HCEC 1CT (cell line): ENCODE data around the gene EEFSEC.

Source experiments
- DNase-seq: peaks from one replicate; pipeline ENCODE4 v3.0.0-alpha.2; 2017

EEFSEC gene

GRCh38 chr3:128378631-128379347, 225.5 kb downstream of the EEFSEC start:
- DNase-seq: peak; percentile 37

GRCh38 chr3:128379367-128380160, 226.3 kb downstream of the EEFSEC start:
- no peak for DNase-seq

GRCh38 chr3:128380295-128380694, 227.0 kb downstream of the EEFSEC start:
- DNase-seq: no peak

GRCh38 chr3:128380719-128381118, 227.4 kb downstream of the EEFSEC start:
- no peak for DNase-seq

GRCh38 chr3:128381609-128382008, 228.3 kb downstream of the EEFSEC start:
- DNase-seq: no peak

GRCh38 chr3:128382221-128382807, 229.0 kb downstream of the EEFSEC start:
- DNase-seq: no peak

GRCh38 chr3:128383316-128384235, 230.3 kb downstream of the EEFSEC start:
- peak; percentile 32 for DNase-seq

GRCh38 chr3:128385080-128385832, 232.0 kb downstream of the EEFSEC start:
- DNase-seq: no peak

GRCh38 chr3:128388932-128389331, 235.7 kb downstream of the EEFSEC start:
- DNase-seq: no peak

GRCh38 chr3:128390867-128391266, 237.6 kb downstream of the EEFSEC start:
- DNase-seq: no peak

GRCh38 chr3:128392021-128392420, 238.7 kb downstream of the EEFSEC start:
- no peak for DNase-seq

GRCh38 chr3:128392818-128393544, 239.7 kb downstream of the EEFSEC start:
- DNase-seq: no peak

GRCh38 chr3:128394033-128394432, 240.8 kb downstream of the EEFSEC start:
- DNase-seq: no peak

- no peak for DNase-seq
These were observed 241.8 kb downstream of the EEFSEC start for GRCh38 chr3:128395046-128395445.

- no peak for DNase-seq
These were observed 242.3 kb downstream of the EEFSEC start for GRCh38 chr3:128395500-128396162.

GRCh38 chr3:128397484-128397883, 244.2 kb downstream of the EEFSEC start:
- no peak for DNase-seq

GRCh38 chr3:128398586-128398985, 245.3 kb downstream of the EEFSEC start:
- DNase-seq: no peak

- DNase-seq: no peak
These were observed 246.1 kb downstream of the EEFSEC start for GRCh38 chr3:128399221-128399915.

GRCh38 chr3:128400671-128401070, 247.4 kb downstream of the EEFSEC start:
- no peak for DNase-seq

GRCh38 chr3:128402319-128402718, 249.0 kb downstream of the EEFSEC start:
- DNase-seq: no peak
